HCT116 (cell line): ENCODE measurements around the gene BDKRB1. TPM values are rescaled to one million over a fixed set of nuclear protein-coding genes. Genes with fewer than 3 reads are reported as not detected.

Experiments used
- ATAC-seq: fragments of 200-7000 bp; cut with Tn5 transposase; 2 replicates; pipeline ENCODE4 v1.9.1; 2020; ENCODE audit warnings: mild to moderate bottlenecking, moderate library complexity
- BruUV-seq: library from RNA; stranded (reverse); fragments of 400-500 nt; replicated peaks from 2 replicates; lab custom pipeline; 2021; lab: Mats Ljungman, UMichigan
- CTCF ChIA-PET: fragments of 300-600 bp; sonication (Branson Sonifier 250); formaldehyde crosslinking; loops from one replicate; lab custom pipeline; 2021; ENCODE audit warnings: antibody characterized with exemption; lab: Charles Lee
- POLR2A ChIA-PET: fragments of 300-600, 350-600 bp; sonication (Branson Sonifier 250); formaldehyde crosslinking; loops from one replicate; lab custom pipeline; 2021; ENCODE audit warnings: antibody characterized with exemption; lab: Charles Lee
- RAD21 ChIA-PET, 2 experiments: fragments of 300-600 bp; sonication (Branson Sonifier 250); formaldehyde crosslinking; loops; one replicate each; lab custom pipeline; 2023; ENCODE audit warnings: low total read pairs in 2 of 2; ENCODE audit not compliant: uncharacterized antibody in 2 of 2, unreplicated experiment in 2 of 2, low non-redundant PET in 1 of 2; lab: Charles Lee
- DNase-seq: peaks from one replicate; pipeline ENCODE4 v3.0.0-alpha.2; 2010; ENCODE audit warnings: low read depth, low spot score
- H2AFZ ChIP-seq: fragments of 200-600 bp; shearing (Covaris generic), sonication (generic); 2 replicates; pipeline ENCODE4 v1.6.1; 2017; ENCODE audit warnings: low read depth, mixed run types, mixed read lengths, antibody characterized with exemption, low read length; ENCODE audit not compliant: poor library complexity, severe bottlenecking
- H3K27ac ChIP-seq: 2 replicates; pipeline ENCODE4 v1.5.1; 2012; ENCODE audit warnings: low read depth, low read length
- H3K27me3 ChIP-seq: fragments of 200-600 bp; sonication (generic); 2 replicates; pipeline ENCODE4 v1.6.1; 2016; ENCODE audit warnings: mixed run types, low read length, mixed read lengths; ENCODE audit not compliant: insufficient read depth
- H3K36me3 ChIP-seq, 2 experiments: fragments of 200-500 bp in 1 of 2; fragments of 200-600 bp in 1 of 2; sonication (Bioruptor generic) in 1 of 2; sonication (generic) in 1 of 2; 2 replicates each; pipeline versions ENCODE4 v1.5.1 to v1.6.1; 2014 to 2016; ENCODE audit warnings: low read length in 2 of 2, inconsistent platforms in 1 of 2, mixed read lengths in 1 of 2, mixed run types in 1 of 2; ENCODE audit not compliant: insufficient read depth in 2 of 2, control insufficient read depth in 1 of 2
- H3K4me1 ChIP-seq, 2 experiments: fragments of 200-600 bp in 1 of 2; sonication (generic) in 1 of 2; 2 replicates each; pipeline versions ENCODE4 v1.5.1 to v1.6.1; 2012 to 2017; ENCODE audit warnings: low read length in 2 of 2, inconsistent platforms in 1 of 2, mild to moderate bottlenecking in 1 of 2, mixed read lengths in 1 of 2, mixed run types in 1 of 2, moderate library complexity in 1 of 2; ENCODE audit not compliant: insufficient read depth in 2 of 2, control insufficient read depth in 1 of 2
- H3K4me2 ChIP-seq: fragments of 200-600 bp; sonication (generic); 2 replicates; pipeline ENCODE4 v1.6.1; 2017; ENCODE audit warnings: mixed run types, low read length, mixed read lengths
- H3K4me3 ChIP-seq, 2 experiments: fragments of 200-600 bp in 1 of 2; sonication (generic) in 1 of 2; replicated peaks in 1 of 2; 2 replicates each; pipeline ENCODE4 v1.5.1; 2011 to 2016; ENCODE audit warnings: low read length in 2 of 2, control low read depth in 1 of 2, low read depth in 1 of 2, mild to moderate bottlenecking in 1 of 2, mixed read lengths in 1 of 2, mixed run types in 1 of 2
- H3K79me2 ChIP-seq: fragments of 200-600 bp; sonication (generic); 2 replicates; pipeline ENCODE4 v1.6.1; 2017; ENCODE audit warnings: mild to moderate bottlenecking, mixed run types, low read length, moderate library complexity, mixed read lengths; ENCODE audit not compliant: insufficient read depth
- H3K9ac ChIP-seq: fragments of 200-600 bp; sonication (generic); 2 replicates; pipeline ENCODE4 v1.6.1; 2016; ENCODE audit warnings: low read length, mixed read lengths
- H3K9me2 ChIP-seq: fragments of 200-600 bp; sonication (generic), shearing (Covaris generic); 2 replicates; pipeline ENCODE4 v1.6.1; 2017; ENCODE audit warnings: mixed run types, mild to moderate bottlenecking, moderate library complexity; ENCODE audit not compliant: insufficient read depth
- H3K9me3 ChIP-seq, 2 experiments: fragments of 200-500 bp in 1 of 2; fragments of 200-600 bp in 1 of 2; sonication (Bioruptor generic) in 1 of 2; sonication (generic) in 1 of 2; 2 replicates each; pipeline ENCODE4 v1.6.1; 2014 to 2017; ENCODE audit warnings: low read length in 2 of 2, mixed read lengths in 2 of 2, inconsistent platforms in 1 of 2, low read depth in 1 of 2, mild to moderate bottlenecking in 1 of 2, mixed run types in 1 of 2, moderate library complexity in 1 of 2; ENCODE audit not compliant: control insufficient read depth in 1 of 2, insufficient read depth in 1 of 2
- H4K20me1 ChIP-seq: fragments of 200-600 bp; sonication (generic), shearing (Covaris generic); 2 replicates; pipeline ENCODE4 v1.6.1; 2017; ENCODE audit warnings: mixed run types, mild to moderate bottlenecking, moderate library complexity; ENCODE audit not compliant: insufficient read depth
- CBX3 ChIP-seq: IDR thresholded peaks from 2 replicates; pipeline ENCODE4 v1.6.1; 2012; ENCODE audit warnings: low read depth
- CEBPB ChIP-seq: IDR thresholded peaks from 2 replicates; pipeline ENCODE4 v1.6.1; 2012; ENCODE audit warnings: low read depth
- CTCF ChIP-seq, 3 experiments: fragments of 200-600 bp in 1 of 3; sonication (generic) in 1 of 3; IDR thresholded peaks in 2 of 3; conservative IDR thresholded peaks in 1 of 3; 2 replicates each; pipeline ENCODE4 v1.5.1; 2012 to 2017; ENCODE audit warnings: low read depth in 2 of 3, low read length in 2 of 3, antibody characterized with exemption in 1 of 3, borderline replicate concordance in 1 of 3, control low read depth in 1 of 3, mild to moderate bottlenecking in 1 of 3, mixed read lengths in 1 of 3, mixed run types in 1 of 3, moderate library complexity in 1 of 3; ENCODE audit not compliant: insufficient read depth in 1 of 3
- EZH2 ChIP-seq: fragments of 200-600 bp; sonication (generic); IDR thresholded peaks from 2 replicates; pipeline ENCODE4 v1.6.1; 2017; ENCODE audit warnings: antibody characterized with exemption, mixed run types
- POLR2A ChIP-seq: IDR thresholded peaks from 2 replicates; pipeline ENCODE4 v1.7.0; 2011; ENCODE audit warnings: borderline replicate concordance; ENCODE audit not compliant: insufficient read depth, insufficient read length; ENCODE audit errors: extremely low read depth
- SRF ChIP-seq: IDR thresholded peaks from 2 replicates; pipeline ENCODE4 v1.6.1; 2012; ENCODE audit warnings: low read depth
- ZBTB33 ChIP-seq: IDR thresholded peaks from 2 replicates; pipeline ENCODE4 v1.6.1; 2011; ENCODE audit warnings: mild to moderate bottlenecking, low read length, moderate library complexity; ENCODE audit not compliant: insufficient replicate concordance; ENCODE audit errors: extremely low read depth
- intact Hi-C: fragments of 100-400 bp; cut with micrococcal nuclease; formaldehyde crosslinking; loops from 2 replicates; pipeline ENCODE4 v1.10.0; 2022
- total RNA-seq: library from RNA; stranded (reverse); gene quantifications from one replicate; pipeline ENCODE4 v1.2.1, GENCODE V29; 2021; ENCODE audit not compliant: unreplicated experiment

BDKRB1 gene
- total RNA-seq, 1 experiment from 2014 or later = not detected

GRCh38 chr14:96274122-96274521, 18.1 kb downstream of the BDKRB1 start:
- Histone ChIP-seq H2AFZ (no peak overlapping the region), H3K36me3 (no peaks in the 10 kb centered on the region), H3K9me2 (no peaks in the 10 kb centered on the region), H3K4me3 (no peak overlapping the region), H3K9ac (no peak overlapping the region), H4K20me1 (no peaks in the 10 kb centered on the region), H3K4me1 (no peaks in the 10 kb centered on the region), H3K27me3 (no peaks in the 10 kb centered on the region), H3K79me2 (no peaks in the 10 kb centered on the region), H3K9me3 (peaks cover 8 to 23% of the 10 kb centered on the region in 2 experiments; a peak in 2 of 4 replicates), H3K27ac (no peak overlapping the region), H3K4me2 (no peak overlapping the region)
- ChIA-PET RAD21 (interaction anchor here (0.6 to 2.9 kb wide), 2 partner anchors 162 to 173 kb away, joined by 3 to 11 read pairs; no protein-coding TSS in a partner anchor), POLR2A (no interaction called here), CTCF (interaction anchor here (1.1 to 4.4 kb wide), 5 partner anchors 8 to 276 kb away, joined by 3 to 66 read pairs (median 5); no protein-coding TSS in a partner anchor)
- ATAC-seq (no peak), DNase-seq (no peak)
- no TSS peak for BruUV-seq
- intact Hi-C loops = loop anchor here (2.0 kb wide), 2 partner anchors 217 to 275 kb away; no protein-coding TSS in a partner anchor
- TF ChIP-seq SRF (no peak), CBX3 (no peak), POLR2A (no peak), ZBTB33 (no peak), EZH2 (no peak), CEBPB (no peak), CTCF (IDR thresholded peaks at IDR 0.05 in 2 of 3, conservative IDR thresholded peaks at IDR 0.05 in 1 of 3; ENCODE audit: borderline replicate concordance in 1 of 3, insufficient read depth in 1 of 3, low read depth in 2 of 3, low read length in 2 of 3) (no peak)
